Measurements from ENCODE around the gene DPYSL3.

GRCh38 chr5:147557876-147558745 is 48.2 kb upstream of the DPYSL3 start:
- TF ChIP-seq CTCF (IDR thresholded peaks at IDR 0.05; ENCODE audit: low read depth, low read length, poor library complexity, severe bottlenecking) = no peak
- TF ChIP-seq EZH2phosphoT487 (IDR thresholded peaks at IDR 0.05; ENCODE audit: borderline replicate concordance, low read length) = no peak

Measured in DOHH2 (cell line).